Measurements from ENCODE around the gene KCTD17.

The KCTD17 gene

GRCh38 chr22:37010976-37011375, 40.6 kb upstream of the KCTD17 start:
- H3K27ac ChIP-seq: no peak overlapping the region
- no peak for DNase-seq (ENCODE audit: low spot score)

GRCh38 chr22:37011472-37011871, 40.1 kb upstream of the KCTD17 start:
- TF ChIP-seq CTCF (IDR thresholded peaks at IDR 0.05): no peak
- H3K4me3 ChIP-seq: no peak overlapping the region
- no peak overlapping the region for H3K27ac ChIP-seq
- DNase-seq (ENCODE audit: low spot score): no peak

More at GRCh38 chr22:37010976-37011375, 40.6 kb upstream of the KCTD17 start:
- no peak overlapping the region for H3K4me3 ChIP-seq
- no peak for TF ChIP-seq CTCF (IDR thresholded peaks at IDR 0.05)

- no peak for TF ChIP-seq CTCF (IDR thresholded peaks at IDR 0.05)
- no peak overlapping the region for H3K4me3 ChIP-seq
- no peak for DNase-seq (ENCODE audit: low spot score)
- peak overlapping the region in 1 of 2 donors; percentile 32 for H3K27ac ChIP-seq
Observed at GRCh38 chr22:37012262-37012904, 39.2 kb upstream of the KCTD17 start.

GRCh38 chr22:37012956-37013355, 38.6 kb upstream of the KCTD17 start:
- no peak overlapping the region for H3K27ac ChIP-seq
- TF ChIP-seq CTCF (IDR thresholded peaks at IDR 0.05): no peak
- DNase-seq (ENCODE audit: low spot score): no peak
- no peak overlapping the region for H3K4me3 ChIP-seq

GRCh38 chr22:37014415-37014806, 37.1 kb upstream of the KCTD17 start:
- DNase-seq (ENCODE audit: low spot score): no peak
- no peak for TF ChIP-seq CTCF (IDR thresholded peaks at IDR 0.05)
- Histone ChIP-seq H3K4me3 (no peak overlapping the region), H3K27ac (no peak overlapping the region)

GRCh38 chr22:37014835-37015586, 36.5 kb upstream of the KCTD17 start:
- Histone ChIP-seq H3K4me3 (no peak overlapping the region), H3K27ac (no peak overlapping the region)
- no peak for TF ChIP-seq CTCF (IDR thresholded peaks at IDR 0.05)
- no peak for DNase-seq (ENCODE audit: low spot score)

- no peak for DNase-seq (ENCODE audit: low spot score)
Observed at GRCh38 chr22:37015587-37015878, 36.0 kb upstream of the KCTD17 start.

More at GRCh38 chr22:37015587-37015878, 36.0 kb upstream of the KCTD17 start:
- TF ChIP-seq CTCF (IDR thresholded peaks at IDR 0.05): no peak
- Histone ChIP-seq H3K4me3 (no peak overlapping the region), H3K27ac (no peak overlapping the region)

Data from coronary artery (tissue), 2 donors.